Testis (tissue), 2 donors: ENCODE results near the gene CFAP52.
"Not testable (repeated sequence)": the region's sequence is repeated elsewhere in the genome, so short reads cannot be mapped to it uniquely, and the experiment has no call there.

ENCODE experiments used
- POLR2A ChIP-seq: fragments of 450-650 bp; IDR thresholded peaks from one replicate; pipeline ENCODE4 v1.6.1; 2017; ENCODE audit warnings: antibody characterized with exemption, mild to moderate bottlenecking, moderate library complexity
- TF ChIP-seq, protein P1 (sequence below), 3 experiments: fragments of 450-650 bp in 2 of 3; fragments of 200-600 bp in 1 of 3; sonication (generic) in 1 of 3; IDR thresholded peaks; one replicate each; pipeline ENCODE4 v1.5.1; 2016 to 2019; ENCODE audit warnings: antibody characterized with exemption in 3 of 3, mild to moderate bottlenecking in 2 of 3, moderate library complexity in 1 of 3

DNA sequence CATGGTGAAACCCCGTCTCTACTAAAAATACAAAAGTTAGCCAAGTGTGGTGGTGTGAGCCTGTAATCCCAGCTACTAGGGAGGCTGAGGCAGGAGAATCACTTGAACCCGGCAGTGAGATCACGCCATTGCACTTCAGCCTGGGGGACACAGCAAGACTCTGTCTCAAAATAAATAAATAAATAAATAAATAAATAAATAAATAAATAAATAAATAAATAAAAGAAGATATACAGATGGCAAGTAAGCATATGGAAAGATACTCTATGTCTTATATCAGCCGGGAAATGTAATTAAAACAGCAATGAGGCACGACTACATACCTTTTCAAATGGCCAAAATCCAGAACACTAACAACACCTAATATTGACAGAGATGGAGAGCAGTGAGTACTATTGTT is 28.1 kb downstream of the CFAP52 start:
- TF ChIP-seq, protein P1, sequence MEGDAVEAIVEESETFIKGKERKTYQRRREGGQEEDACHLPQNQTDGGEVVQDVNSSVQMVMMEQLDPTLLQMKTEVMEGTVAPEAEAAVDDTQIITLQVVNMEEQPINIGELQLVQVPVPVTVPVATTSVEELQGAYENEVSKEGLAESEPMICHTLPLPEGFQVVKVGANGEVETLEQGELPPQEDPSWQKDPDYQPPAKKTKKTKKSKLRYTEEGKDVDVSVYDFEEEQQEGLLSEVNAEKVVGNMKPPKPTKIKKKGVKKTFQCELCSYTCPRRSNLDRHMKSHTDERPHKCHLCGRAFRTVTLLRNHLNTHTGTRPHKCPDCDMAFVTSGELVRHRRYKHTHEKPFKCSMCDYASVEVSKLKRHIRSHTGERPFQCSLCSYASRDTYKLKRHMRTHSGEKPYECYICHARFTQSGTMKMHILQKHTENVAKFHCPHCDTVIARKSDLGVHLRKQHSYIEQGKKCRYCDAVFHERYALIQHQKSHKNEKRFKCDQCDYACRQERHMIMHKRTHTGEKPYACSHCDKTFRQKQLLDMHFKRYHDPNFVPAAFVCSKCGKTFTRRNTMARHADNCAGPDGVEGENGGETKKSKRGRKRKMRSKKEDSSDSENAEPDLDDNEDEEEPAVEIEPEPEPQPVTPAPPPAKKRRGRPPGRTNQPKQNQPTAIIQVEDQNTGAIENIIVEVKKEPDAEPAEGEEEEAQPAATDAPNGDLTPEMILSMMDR (IDR thresholded peaks at IDR 0.05): not testable (repeated sequence)
- not testable (repeated sequence) for TF ChIP-seq POLR2A
